ENCODE measurements around the gene KRT15.
A peak's percentile ranks its signal among the peaks of the same experiment; 100 is the strongest.
"Not testable (repeated sequence)": the region's sequence is repeated elsewhere in the genome, so short reads cannot be mapped to it uniquely, and the experiment has no call there.

KRT15 gene

DNA sequence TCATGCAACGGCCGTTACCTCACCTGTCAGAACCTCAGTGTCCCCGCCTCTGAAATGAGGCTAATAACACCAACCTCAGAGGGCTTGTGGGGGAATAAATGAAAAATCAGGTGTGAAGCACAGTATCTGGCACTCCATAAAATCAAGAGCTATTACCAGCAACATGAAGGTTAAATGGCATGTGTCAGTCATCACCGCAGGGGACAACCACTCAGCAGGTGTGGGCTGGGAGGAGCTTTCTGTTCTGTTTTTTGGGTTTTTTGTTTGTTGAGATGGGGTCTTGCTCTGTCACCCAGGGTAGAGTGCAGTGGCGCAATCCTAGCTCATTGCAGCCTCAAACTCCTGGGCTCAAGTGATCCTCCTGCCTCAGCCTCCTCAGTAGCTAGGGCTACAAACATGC lies 26.2 kb upstream of the KRT15 start:
- H3K14ac ChIP-seq (ENCODE audit: low read length in 2 of 2), result no peak overlapping the region
- no peak overlapping the region for H3K4me3 ChIP-seq (ENCODE audit: insufficient read depth in 1 of 2, low read depth in 1 of 2, low read length in 2 of 2)
- H2AFZ ChIP-seq (ENCODE audit: low read depth, low read length), result no peak overlapping the region
- no peak for DNase-seq
- H3K9me3 ChIP-seq (ENCODE audit: control insufficient read depth, low read length), result peaks cover 9% of the 10 kb centered on the region
- H2BK15ac ChIP-seq (ENCODE audit: low read depth, poor library complexity, severe bottlenecking), result no peak overlapping the region
- no peak overlapping the region for H3K9ac ChIP-seq (ENCODE audit: low read length)
- H2BK12ac ChIP-seq (ENCODE audit: low read length in 2 of 2), result peak overlapping the region; percentile 5 to 88
- H2AK5ac ChIP-seq (ENCODE audit: low read length, severe bottlenecking), result peak overlapping the region; percentile 83
- H3K27ac ChIP-seq (ENCODE audit: low read length, poor library complexity, severe bottlenecking), result peak overlapping the region; percentile 6
- peak overlapping the region in 1 of 2 experiments; percentile 39 for H3K4ac ChIP-seq (ENCODE audit: low read depth in 1 of 2, low read length in 2 of 2)
- H3K18ac ChIP-seq (ENCODE audit: low read depth in 1 of 2, low read length in 2 of 2), result peak overlapping the region in 1 of 2 experiments; percentile 79
- no peaks in the 10 kb centered on the region for H3K79me1 ChIP-seq (replicated peaks; ENCODE audit: low read length, poor library complexity, severe bottlenecking)
- 98% methylated on average over 5 of the region's 5 CpGs for WGBS
- H4K91ac ChIP-seq (ENCODE audit: low read length), result no peak overlapping the region
- H2BK120ac ChIP-seq (ENCODE audit: low read depth, low read length), result no peak overlapping the region
- H3K27me3 ChIP-seq (ENCODE audit: control insufficient read depth in 1 of 2, insufficient read depth in 1 of 2, low read length in 2 of 2), result no peaks in the 10 kb centered on the region
- no peak overlapping the region for H3K23ac ChIP-seq (ENCODE audit: low read length in 2 of 2)
- peak overlapping the region; percentile 78 for H4K8ac ChIP-seq (ENCODE audit: low read length)
- peaks cover 39% of the 10 kb centered on the region for H3K4me1 ChIP-seq (ENCODE audit: control insufficient read depth, insufficient read depth, low read depth, low read length)
- H3K4me2 ChIP-seq (ENCODE audit: low read length, poor library complexity, severe bottlenecking), result no peak overlapping the region
- no peak overlapping the region for H2BK5ac ChIP-seq (ENCODE audit: low read depth, low read length, poor library complexity, severe bottlenecking)
- no peaks in the 10 kb centered on the region for H3K36me3 ChIP-seq (ENCODE audit: control insufficient read depth in 1 of 2, insufficient read depth in 2 of 2, low read depth in 1 of 2, low read length in 2 of 2)

DNA sequence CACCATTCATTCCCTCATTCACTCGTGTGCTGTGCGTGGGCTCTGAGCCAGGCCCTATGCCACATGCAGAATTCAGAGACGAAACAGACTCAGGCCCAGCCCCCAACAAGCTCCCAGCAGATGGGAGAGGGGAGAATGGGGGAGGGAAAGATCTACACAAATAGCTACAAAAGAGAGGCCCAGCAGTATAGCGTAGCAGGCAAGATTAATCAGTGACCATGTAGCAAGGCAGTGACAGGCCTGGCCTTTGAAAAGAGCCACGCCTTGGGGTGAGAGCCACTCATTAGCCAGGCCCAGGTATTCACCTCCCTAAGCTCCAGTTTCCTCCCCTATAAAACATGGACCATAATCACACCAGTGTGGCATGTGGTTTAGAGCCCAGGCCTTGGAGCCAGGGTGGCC lies 25.8 kb upstream of the KRT15 start:
- H3K27ac ChIP-seq (ENCODE audit: low read length, poor library complexity, severe bottlenecking), result peak overlapping the region; percentile 6
- no peak overlapping the region for H2BK5ac ChIP-seq (ENCODE audit: low read depth, low read length, poor library complexity, severe bottlenecking)
- peak overlapping the region in 1 of 2 experiments; percentile 39 for H3K4ac ChIP-seq (ENCODE audit: low read depth in 1 of 2, low read length in 2 of 2)
- H3K14ac ChIP-seq (ENCODE audit: low read length in 2 of 2), result no peak overlapping the region
- no peak overlapping the region for H3K9ac ChIP-seq (ENCODE audit: low read length)
- H4K8ac ChIP-seq (ENCODE audit: low read length), result peak overlapping the region; percentile 78
- H4K91ac ChIP-seq (ENCODE audit: low read length), result peak overlapping the region; percentile 88
- no peaks in the 10 kb centered on the region for H3K36me3 ChIP-seq (ENCODE audit: control insufficient read depth in 1 of 2, insufficient read depth in 2 of 2, low read depth in 1 of 2, low read length in 2 of 2)
- peak overlapping the region; percentile 4 for H3K4me2 ChIP-seq (ENCODE audit: low read length, poor library complexity, severe bottlenecking)
- 51% methylated on average over 3 of the region's 5 CpGs for WGBS
- H2AFZ ChIP-seq (ENCODE audit: low read depth, low read length), result peak overlapping the region; percentile 57
- no peak for DNase-seq
- no peak overlapping the region for H2BK15ac ChIP-seq (ENCODE audit: low read depth, poor library complexity, severe bottlenecking)
- no peaks in the 10 kb centered on the region for H3K27me3 ChIP-seq (ENCODE audit: control insufficient read depth in 1 of 2, insufficient read depth in 1 of 2, low read length in 2 of 2)
- H2BK12ac ChIP-seq (ENCODE audit: low read length in 2 of 2), result peak overlapping the region; percentile 43 to 88
- peaks cover 9% of the 10 kb centered on the region for H3K9me3 ChIP-seq (ENCODE audit: control insufficient read depth, low read length)
- H3K4me3 ChIP-seq (ENCODE audit: insufficient read depth in 1 of 2, low read depth in 1 of 2, low read length in 2 of 2), result no peak overlapping the region
- H3K18ac ChIP-seq (ENCODE audit: low read depth in 1 of 2, low read length in 2 of 2), result peak overlapping the region in 1 of 2 experiments; percentile 79
- peaks cover 36% of the 10 kb centered on the region for H3K4me1 ChIP-seq (ENCODE audit: control insufficient read depth, insufficient read depth, low read depth, low read length)
- no peak overlapping the region for H3K23ac ChIP-seq (ENCODE audit: low read length in 2 of 2)
- H2BK120ac ChIP-seq (ENCODE audit: low read depth, low read length), result no peak overlapping the region
- no peaks in the 10 kb centered on the region for H3K79me1 ChIP-seq (replicated peaks; ENCODE audit: low read length, poor library complexity, severe bottlenecking)
- peak overlapping the region; percentile 83 for H2AK5ac ChIP-seq (ENCODE audit: low read length, severe bottlenecking)

- H3K18ac ChIP-seq (ENCODE audit: low read depth in 1 of 2, low read length in 2 of 2); H2BK120ac ChIP-seq (ENCODE audit: low read depth, low read length); H3K14ac ChIP-seq (ENCODE audit: low read length in 2 of 2); H3K9me3 ChIP-seq (ENCODE audit: control insufficient read depth, low read length); DNase-seq; H3K23ac ChIP-seq (ENCODE audit: low read length in 2 of 2); H2BK15ac ChIP-seq (ENCODE audit: low read depth, poor library complexity, severe bottlenecking); H2BK12ac ChIP-seq (ENCODE audit: low read length in 2 of 2); H2AK5ac ChIP-seq (ENCODE audit: low read length, severe bottlenecking); H3K4me2 ChIP-seq (ENCODE audit: low read length, poor library complexity, severe bottlenecking); H3K79me1 ChIP-seq (replicated peaks; ENCODE audit: low read length, poor library complexity, severe bottlenecking); H3K27ac ChIP-seq (ENCODE audit: low read length, poor library complexity, severe bottlenecking); H3K9ac ChIP-seq (ENCODE audit: low read length); H3K27me3 ChIP-seq (ENCODE audit: control insufficient read depth in 1 of 2, insufficient read depth in 1 of 2, low read length in 2 of 2); H4K91ac ChIP-seq (ENCODE audit: low read length); H4K8ac ChIP-seq (ENCODE audit: low read length); H3K36me3 ChIP-seq (ENCODE audit: control insufficient read depth in 1 of 2, insufficient read depth in 2 of 2, low read depth in 1 of 2, low read length in 2 of 2); H2AFZ ChIP-seq (ENCODE audit: low read depth, low read length); H3K4me3 ChIP-seq (ENCODE audit: insufficient read depth in 1 of 2, low read depth in 1 of 2, low read length in 2 of 2); H3K4ac ChIP-seq (ENCODE audit: low read depth in 1 of 2, low read length in 2 of 2); H2BK5ac ChIP-seq (ENCODE audit: low read depth, low read length, poor library complexity, severe bottlenecking): not testable (repeated sequence)
- peaks cover 40% of the 10 kb centered on the region for H3K4me1 ChIP-seq (ENCODE audit: control insufficient read depth, insufficient read depth, low read depth, low read length)
- 89% methylated on average over 9 of the region's 10 CpGs for WGBS
Observed at GRCh38 chr17:41542786-41543185, 24.1 kb upstream of the KRT15 start.

- WGBS, result 25% methylated on average over 1 of the region's 2 CpGs
- Histone ChIP-seq H3K14ac (ENCODE audit: low read length in 2 of 2) (no peak overlapping the region), H4K8ac (ENCODE audit: low read length) (no peak overlapping the region), H3K36me3 (ENCODE audit: control insufficient read depth in 1 of 2, insufficient read depth in 2 of 2, low read depth in 1 of 2, low read length in 2 of 2) (no peaks in the 10 kb centered on the region), H2BK120ac (ENCODE audit: low read depth, low read length) (no peak overlapping the region), H3K9ac (ENCODE audit: low read length) (no peak overlapping the region), H3K27me3 (ENCODE audit: control insufficient read depth in 1 of 2, insufficient read depth in 1 of 2, low read length in 2 of 2) (peaks cover 0 to 7% of the 10 kb centered on the region in 2 experiments), H2BK5ac (ENCODE audit: low read depth, low read length, poor library complexity, severe bottlenecking) (no peak overlapping the region), H3K79me1 (replicated peaks; ENCODE audit: low read length, poor library complexity, severe bottlenecking) (no peaks in the 10 kb centered on the region), H2BK15ac (ENCODE audit: low read depth, poor library complexity, severe bottlenecking) (no peak overlapping the region), H3K4me2 (ENCODE audit: low read length, poor library complexity, severe bottlenecking) (no peak overlapping the region), H2AFZ (ENCODE audit: low read depth, low read length) (no peak overlapping the region), H3K23ac (ENCODE audit: low read length in 2 of 2) (no peak overlapping the region), H3K27ac (ENCODE audit: low read length, poor library complexity, severe bottlenecking) (no peak overlapping the region), H4K91ac (ENCODE audit: low read length) (no peak overlapping the region), H3K4me3 (ENCODE audit: insufficient read depth in 1 of 2, low read depth in 1 of 2, low read length in 2 of 2) (no peak overlapping the region), H3K18ac (ENCODE audit: low read depth in 1 of 2, low read length in 2 of 2) (no peak overlapping the region), H3K4ac (ENCODE audit: low read depth in 1 of 2, low read length in 2 of 2) (no peak overlapping the region), H2BK12ac (ENCODE audit: low read length in 2 of 2) (no peak overlapping the region), H3K4me1 (ENCODE audit: control insufficient read depth, insufficient read depth, low read depth, low read length) (peaks cover 37% of the 10 kb centered on the region), H3K9me3 (ENCODE audit: control insufficient read depth, low read length) (peaks cover 9% of the 10 kb centered on the region), H2AK5ac (ENCODE audit: low read length, severe bottlenecking) (no peak overlapping the region)
- no peak for DNase-seq
Observed at GRCh38 chr17:41542357-41542756, 23.7 kb upstream of the KRT15 start.
